Subcutaneous adipose tissue (tissue), 4 donors: ENCODE measurements around the gene BANF1. TPM values are rescaled to one million over a fixed set of nuclear protein-coding genes. Genes with fewer than 3 reads are reported as not detected.

Experiments
- CTCF ChIP-seq: fragments of 450-650 bp; IDR thresholded peaks from one replicate; pipeline ENCODE4 v1.5.1; 2016; ENCODE audit warnings: low read depth, mild to moderate bottlenecking, control low read depth, antibody characterized with exemption, moderate library complexity
- total RNA-seq, 4 donors: library from RNA; depleted of rRNA; stranded (reverse); fragments of >200 nt; gene quantifications; one replicate each; pipeline ENCODE4 v1.1.0, GENCODE V29; 2016

Gene BANF1
- total RNA-seq, 4 donors from 2014 or later = 14.9 to 67.8 (median 16.7) TPM

GRCh38 chr11:65961267-65962140, 40.8 kb upstream of the BANF1 start, which contains the start of gene SART1:
Gene SART1 (plus strand): TSS chr11:65961734. CDS start chr11:65961781, 47 bp downstream.
- TF ChIP-seq CTCF = no peak

GRCh38 chr11:65962141-65962564, 40.1 kb upstream of the BANF1 start:
- no peak for TF ChIP-seq CTCF

- TF ChIP-seq CTCF = no peak
Measured at GRCh38 chr11:65964906-65965305, 37.4 kb upstream of the BANF1 start.

GRCh38 chr11:65965986-65966762, 36.1 kb upstream of the BANF1 start:
- no peak for TF ChIP-seq CTCF

- TF ChIP-seq CTCF = no peak
Measured at GRCh38 chr11:65967329-65967934, 34.9 kb upstream of the BANF1 start.

- no peak for TF ChIP-seq CTCF
Measured at GRCh38 chr11:65968600-65969482, 33.5 kb upstream of the BANF1 start.
